ENCODE results near the gene SYNE2.
"Not testable (repeated sequence)": the region's sequence is repeated elsewhere in the genome, so short reads cannot be mapped to it uniquely, and the experiment has no call there.

SYNE2 gene

DNA sequence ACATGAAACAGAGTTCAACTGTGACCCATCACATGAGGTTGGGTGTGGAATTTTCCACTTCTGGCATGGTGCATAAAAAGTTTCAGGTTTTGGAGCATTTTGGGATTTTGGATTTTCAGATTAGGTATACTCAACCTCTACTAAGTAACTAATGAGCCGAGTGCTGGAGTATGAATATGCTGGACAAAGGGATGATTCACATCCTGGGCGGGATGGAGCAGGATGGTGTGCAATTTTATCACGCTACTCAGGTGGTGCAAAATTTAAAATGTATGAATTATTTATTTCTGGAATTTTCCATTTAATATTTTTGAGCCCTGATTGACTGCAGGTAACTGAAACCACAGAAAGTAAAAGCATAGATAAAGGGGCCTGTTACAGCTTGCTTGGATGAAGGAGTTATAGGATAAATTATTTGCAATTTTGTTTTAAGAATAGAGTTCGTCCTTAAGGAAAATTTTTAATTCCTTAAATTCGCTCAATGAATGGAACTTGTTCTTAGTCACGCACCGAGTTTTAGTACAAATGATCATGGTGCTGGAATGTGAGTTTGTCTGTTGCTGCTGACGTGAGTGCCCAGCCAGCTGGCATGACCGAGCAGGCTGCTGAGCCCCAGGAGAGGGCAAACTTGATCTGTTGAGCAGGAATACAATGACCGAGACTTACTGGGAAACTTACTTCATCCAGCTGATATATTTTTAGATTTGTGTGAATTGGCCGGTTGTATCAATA, 265.0 kb downstream of the SYNE2 start:
- H3K27ac Mint-ChIP-seq: no peak overlapping the region
- H3K4me1 Mint-ChIP-seq (ENCODE audit: low read depth): no peaks in the 10 kb centered on the region
- intact Hi-C loops (cut with micrococcal nuclease): no loop called here
- H3K27me3 Mint-ChIP-seq: no peaks in the 10 kb centered on the region
- H3K36me3 Mint-ChIP-seq (ENCODE audit: low read depth): no peaks in the 10 kb centered on the region
- no peak overlapping the region for H3K4me3 Mint-ChIP-seq
- H3K9me3 Mint-ChIP-seq: no peaks in the 10 kb centered on the region

DNA sequence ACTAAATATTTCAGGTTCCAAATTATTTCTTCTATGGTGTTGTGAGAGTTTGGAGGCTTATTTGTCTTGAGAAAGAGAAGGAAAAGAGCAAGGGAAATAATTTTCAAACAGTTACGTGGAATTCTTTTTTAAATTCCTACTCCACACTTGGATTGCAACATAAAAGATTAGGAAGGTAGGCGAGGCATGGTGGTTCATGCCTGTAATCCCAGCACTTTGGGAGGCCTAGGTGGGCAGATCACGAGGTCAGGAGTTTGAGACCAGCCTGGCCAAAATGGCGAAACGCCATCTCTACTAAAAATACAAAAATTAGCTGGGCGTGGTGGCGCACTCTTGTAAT, 265.6 kb downstream of the SYNE2 start:
- H3K9me3 Mint-ChIP-seq; intact Hi-C loops (cut with micrococcal nuclease); H3K4me1 Mint-ChIP-seq (ENCODE audit: low read depth); H3K4me3 Mint-ChIP-seq; H3K27ac Mint-ChIP-seq; H3K36me3 Mint-ChIP-seq (ENCODE audit: low read depth); H3K27me3 Mint-ChIP-seq: not testable (repeated sequence)

DNA sequence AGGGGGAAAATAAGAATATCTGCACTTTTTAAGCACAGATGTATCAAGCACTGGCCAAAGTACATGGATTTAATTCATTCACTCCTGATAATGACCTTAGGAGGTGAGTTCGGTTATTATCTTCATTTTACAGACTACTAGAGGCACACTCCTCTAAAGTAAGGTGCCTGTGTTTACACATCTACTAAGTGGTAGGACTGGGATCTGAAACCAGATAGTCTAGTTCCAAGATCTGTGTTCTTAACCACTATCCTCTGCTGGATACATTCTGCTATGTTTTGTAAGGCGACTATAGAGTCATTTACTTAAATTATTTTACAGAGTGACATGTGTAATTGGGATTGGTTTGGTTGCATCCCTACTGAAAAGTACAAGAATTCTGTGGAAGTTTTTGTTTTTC, 266.1 kb downstream of the SYNE2 start:
- Mint-ChIP-seq H3K4me3 (no peak overlapping the region), H3K9me3 (no peaks in the 10 kb centered on the region), H3K36me3 (ENCODE audit: low read depth) (no peaks in the 10 kb centered on the region), H3K4me1 (ENCODE audit: low read depth) (no peaks in the 10 kb centered on the region), H3K27me3 (no peaks in the 10 kb centered on the region), H3K27ac (no peak overlapping the region)
- intact Hi-C loops (cut with micrococcal nuclease): no loop called here

DNA sequence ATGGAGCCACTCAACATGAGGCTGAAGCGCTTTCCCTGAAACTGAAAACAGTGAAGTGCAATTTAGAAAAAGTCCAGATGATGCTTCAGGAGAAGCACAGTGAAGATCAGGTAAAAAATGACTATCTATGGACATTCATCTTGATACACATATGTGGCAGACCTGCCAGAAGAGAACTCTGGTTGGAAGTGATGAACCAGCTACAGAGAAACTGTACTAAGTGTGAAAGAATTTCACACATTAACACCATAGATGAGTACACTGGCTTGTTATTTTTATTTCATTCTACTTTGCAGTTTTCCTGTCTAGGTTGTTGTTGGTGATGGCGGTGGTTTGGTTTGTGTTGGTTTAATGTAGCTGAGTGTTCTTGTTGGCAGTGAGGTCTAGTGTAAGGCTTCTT, 266.7 kb downstream of the SYNE2 start:
- intact Hi-C loops (cut with micrococcal nuclease): no loop called here
- Mint-ChIP-seq H3K9me3 (no peaks in the 10 kb centered on the region), H3K27ac (no peak overlapping the region), H3K4me3 (no peak overlapping the region), H3K36me3 (ENCODE audit: low read depth) (no peaks in the 10 kb centered on the region), H3K27me3 (no peaks in the 10 kb centered on the region), H3K4me1 (ENCODE audit: low read depth) (no peaks in the 10 kb centered on the region)

DNA sequence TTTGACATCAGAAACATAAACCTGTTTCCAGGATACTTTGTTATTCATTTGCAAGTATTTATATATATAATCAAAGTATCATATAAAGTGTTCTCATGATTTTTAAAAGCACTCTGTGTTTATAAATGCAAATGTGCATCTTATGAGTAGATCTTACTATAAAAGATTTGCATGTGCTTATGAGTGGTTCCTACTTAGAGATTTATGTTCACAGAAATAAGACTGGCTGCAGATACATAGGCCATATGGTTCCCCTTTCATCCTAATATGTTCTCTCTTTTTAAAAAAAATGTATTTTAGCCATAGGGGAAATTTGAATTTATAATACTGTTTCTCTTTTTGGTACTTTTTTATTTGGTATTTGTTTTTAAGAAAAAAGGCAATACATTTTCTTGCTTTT, 267.2 kb downstream of the SYNE2 start:
- Mint-ChIP-seq H3K27me3 (no peaks in the 10 kb centered on the region), H3K36me3 (ENCODE audit: low read depth) (no peaks in the 10 kb centered on the region), H3K9me3 (no peaks in the 10 kb centered on the region), H3K27ac (no peak overlapping the region), H3K4me1 (ENCODE audit: low read depth) (no peaks in the 10 kb centered on the region), H3K4me3 (no peak overlapping the region)
- intact Hi-C loops (cut with micrococcal nuclease): no loop called here

DNA sequence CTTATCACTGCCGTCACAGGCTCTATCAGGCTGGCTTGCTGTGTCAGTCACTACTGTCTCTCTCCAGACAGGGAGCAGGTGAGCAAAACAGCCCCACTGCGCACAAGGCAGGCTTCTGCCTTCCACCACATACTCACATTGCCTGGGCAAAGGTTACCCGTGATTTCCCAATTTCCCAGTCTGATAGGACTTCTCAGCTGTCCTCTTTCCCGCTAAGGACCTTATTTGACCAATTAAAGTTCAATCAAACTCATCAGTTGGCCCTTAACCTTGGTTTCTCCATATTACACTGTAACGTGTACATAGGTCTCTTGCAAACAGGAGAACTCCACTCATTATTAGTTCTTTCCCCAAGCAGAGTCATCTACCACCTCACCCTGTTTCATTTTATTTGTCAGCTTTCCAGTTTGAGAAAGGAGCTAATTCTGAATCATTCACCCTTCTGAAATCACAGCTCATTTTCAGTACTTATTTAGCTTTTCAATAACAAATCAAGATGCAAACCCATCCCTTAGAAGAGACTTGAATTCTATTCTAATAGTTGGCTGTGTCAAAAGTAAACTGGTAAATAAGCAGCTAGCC, 270.5 kb downstream of the SYNE2 start:
- no peaks in the 10 kb centered on the region for H3K27me3 Mint-ChIP-seq
- H3K4me3 Mint-ChIP-seq: no peak overlapping the region
- H3K36me3 Mint-ChIP-seq (ENCODE audit: low read depth): no peaks in the 10 kb centered on the region
- H3K27ac Mint-ChIP-seq: no peak overlapping the region
- intact Hi-C loops (cut with micrococcal nuclease): no loop called here
- no peaks in the 10 kb centered on the region for H3K9me3 Mint-ChIP-seq
- no peaks in the 10 kb centered on the region for H3K4me1 Mint-ChIP-seq (ENCODE audit: low read depth)

DNA sequence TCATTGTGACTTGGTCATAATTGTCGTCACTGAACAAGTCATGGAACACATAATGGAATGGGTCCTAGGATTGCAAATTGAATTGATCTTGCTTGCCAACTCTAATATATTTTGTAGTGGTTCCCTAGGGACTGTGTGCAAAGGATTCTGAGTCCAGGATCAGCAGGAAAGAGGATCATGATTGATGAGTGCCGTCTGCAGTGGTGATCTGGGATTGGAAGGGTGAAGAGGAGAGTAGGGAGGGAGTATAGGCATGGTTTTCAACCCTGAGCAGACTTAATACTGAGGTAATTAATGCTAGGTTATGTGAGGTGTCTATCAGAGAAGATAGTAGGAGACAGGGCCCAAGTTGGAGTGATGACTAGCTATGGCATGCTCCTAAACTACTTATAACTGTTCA, 272.5 kb downstream of the SYNE2 start:
- no peaks in the 10 kb centered on the region for H3K36me3 Mint-ChIP-seq (ENCODE audit: low read depth)
- H3K27ac Mint-ChIP-seq: no peak overlapping the region
- H3K9me3 Mint-ChIP-seq: no peaks in the 10 kb centered on the region
- no peaks in the 10 kb centered on the region for H3K4me1 Mint-ChIP-seq (ENCODE audit: low read depth)
- intact Hi-C loops (cut with micrococcal nuclease): no loop called here
- H3K4me3 Mint-ChIP-seq: no peak overlapping the region
- no peaks in the 10 kb centered on the region for H3K27me3 Mint-ChIP-seq

DNA sequence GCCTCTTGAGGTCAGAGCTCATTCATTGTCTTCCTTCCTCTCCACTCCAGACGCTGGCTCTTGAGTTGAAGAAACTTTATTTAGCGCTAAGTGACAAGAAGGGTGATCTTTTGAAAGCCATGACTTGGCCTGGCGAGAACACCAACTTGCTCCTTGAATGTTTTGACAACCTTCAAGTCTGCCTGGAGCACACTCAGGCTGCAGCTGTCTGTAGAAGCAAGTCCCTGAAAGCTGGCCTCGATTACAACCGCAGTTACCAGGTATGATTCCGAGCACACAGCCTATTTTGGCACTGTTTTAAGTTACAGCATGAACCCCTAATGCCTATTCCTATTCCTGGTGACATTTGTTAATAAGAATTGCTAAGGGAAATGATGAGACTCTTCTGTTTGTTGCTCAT, 273.7 kb downstream of the SYNE2 start:
- H3K27ac Mint-ChIP-seq: no peak overlapping the region

DNA sequence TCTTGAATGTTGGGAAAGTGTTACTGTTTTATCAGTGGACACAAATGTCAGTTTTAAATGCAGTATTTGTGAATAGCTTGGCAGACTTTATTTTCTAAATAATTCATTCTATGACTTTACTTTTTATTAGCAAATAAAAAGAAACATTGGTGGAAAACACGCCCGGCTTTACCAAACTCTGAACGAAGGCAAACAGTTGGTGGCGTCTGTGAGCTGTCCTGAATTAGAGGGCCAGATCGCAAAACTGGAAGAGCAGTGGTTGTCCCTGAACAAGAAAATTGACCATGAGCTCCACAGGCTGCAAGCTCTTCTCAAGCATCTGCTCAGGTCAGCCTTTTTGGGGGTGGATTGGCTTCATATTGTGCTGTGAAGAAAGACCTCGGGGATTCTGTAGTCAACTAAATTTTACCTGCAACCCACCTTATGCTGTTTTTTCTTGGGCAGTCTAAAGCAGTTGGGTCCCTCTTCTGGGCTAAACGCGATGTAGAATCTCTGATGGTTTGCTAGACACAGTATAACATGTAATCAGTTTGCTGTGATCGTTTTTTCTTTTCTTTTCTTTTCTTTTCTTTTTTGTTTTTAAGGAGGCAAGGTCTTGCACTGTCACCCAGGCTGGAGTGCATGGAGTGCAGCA, 285.0 kb downstream of the SYNE2 start:
- no peaks in the 10 kb centered on the region for H3K4me1 Mint-ChIP-seq (ENCODE audit: low read depth)
- H3K9me3 Mint-ChIP-seq: no peaks in the 10 kb centered on the region
- no peak overlapping the region for H3K27ac Mint-ChIP-seq
- H3K36me3 Mint-ChIP-seq (ENCODE audit: low read depth): no peaks in the 10 kb centered on the region
- intact Hi-C loops (cut with micrococcal nuclease): no loop called here
- peaks cover 6% of the 10 kb centered on the region for H3K27me3 Mint-ChIP-seq
- H3K4me3 Mint-ChIP-seq: no peak overlapping the region

More for the DNA sequence above, 273.7 kb downstream of the SYNE2 start:
- H3K9me3 Mint-ChIP-seq: no peaks in the 10 kb centered on the region
- H3K4me3 Mint-ChIP-seq: no peak overlapping the region
- no peaks in the 10 kb centered on the region for H3K4me1 Mint-ChIP-seq (ENCODE audit: low read depth)
- H3K27me3 Mint-ChIP-seq: no peaks in the 10 kb centered on the region
- no peaks in the 10 kb centered on the region for H3K36me3 Mint-ChIP-seq (ENCODE audit: low read depth)
- intact Hi-C loops (cut with micrococcal nuclease): no loop called here

DNA sequence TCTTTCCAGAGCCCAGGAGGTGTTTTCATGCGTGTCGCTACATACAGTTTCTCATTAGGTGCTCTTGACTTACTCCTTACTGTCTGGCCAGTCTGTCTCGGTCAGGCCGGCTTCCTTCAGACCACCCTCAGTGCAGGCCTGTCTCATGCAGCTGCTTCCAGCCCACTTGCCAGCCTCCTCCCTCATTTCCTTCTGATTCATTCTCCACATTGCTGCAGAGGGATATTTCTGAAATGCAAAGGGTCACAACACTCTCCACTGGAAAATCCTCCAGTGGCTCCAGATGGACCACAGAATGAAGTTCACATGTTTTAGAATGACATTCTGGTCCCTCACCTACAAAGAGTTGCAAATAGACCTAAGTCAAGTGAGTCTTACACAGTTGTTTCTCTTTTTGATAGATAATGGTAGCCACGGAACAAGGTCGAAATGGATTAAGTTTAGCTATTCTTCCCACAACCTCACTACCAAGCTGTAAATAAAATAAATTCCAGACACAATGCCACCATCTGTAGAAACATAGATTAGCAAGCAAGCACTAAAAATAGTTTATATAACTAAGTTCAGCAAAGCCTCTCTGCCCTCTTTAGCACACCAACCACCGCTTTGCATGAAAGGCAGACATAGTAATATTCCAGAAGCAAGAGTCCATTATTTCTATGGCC, 294.5 kb downstream of the SYNE2 start:
- H3K36me3 Mint-ChIP-seq (ENCODE audit: low read depth): no peaks in the 10 kb centered on the region
- H3K4me1 Mint-ChIP-seq (ENCODE audit: low read depth): no peaks in the 10 kb centered on the region
- H3K27me3 Mint-ChIP-seq: peaks cover 2% of the 10 kb centered on the region
- H3K4me3 Mint-ChIP-seq: no peak overlapping the region
- no peaks in the 10 kb centered on the region for H3K9me3 Mint-ChIP-seq
- H3K27ac Mint-ChIP-seq: no peak overlapping the region
- intact Hi-C loops (cut with micrococcal nuclease): no loop called here

DNA sequence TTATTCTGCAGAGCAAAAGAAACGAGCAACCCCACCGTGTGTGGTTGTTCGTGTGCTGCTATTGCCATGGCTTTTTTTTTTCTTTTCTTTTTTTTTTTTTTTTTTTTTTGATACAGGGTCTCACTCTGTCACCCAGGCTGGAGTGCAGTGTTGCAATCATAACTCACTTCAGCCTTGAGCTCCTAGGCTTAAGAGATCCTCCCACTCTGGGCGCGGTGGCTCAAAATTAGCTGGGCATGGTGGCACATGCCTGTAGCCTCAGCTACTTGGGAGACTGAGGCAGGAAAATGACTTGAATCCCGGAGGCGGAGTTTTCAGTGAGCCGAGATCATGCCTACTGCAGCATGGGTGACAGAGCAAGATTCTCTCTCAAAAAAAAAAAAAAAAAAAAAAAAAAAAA, 297.1 kb downstream of the SYNE2 start:
- peaks cover 2% of the 10 kb centered on the region for H3K27me3 Mint-ChIP-seq
- no peaks in the 10 kb centered on the region for H3K9me3 Mint-ChIP-seq
- H3K36me3 Mint-ChIP-seq (ENCODE audit: low read depth): no peaks in the 10 kb centered on the region
- H3K4me1 Mint-ChIP-seq (ENCODE audit: low read depth): no peaks in the 10 kb centered on the region
- intact Hi-C loops (cut with micrococcal nuclease): no loop called here
- no peak overlapping the region for H3K27ac Mint-ChIP-seq
- no peak overlapping the region for H3K4me3 Mint-ChIP-seq

DNA sequence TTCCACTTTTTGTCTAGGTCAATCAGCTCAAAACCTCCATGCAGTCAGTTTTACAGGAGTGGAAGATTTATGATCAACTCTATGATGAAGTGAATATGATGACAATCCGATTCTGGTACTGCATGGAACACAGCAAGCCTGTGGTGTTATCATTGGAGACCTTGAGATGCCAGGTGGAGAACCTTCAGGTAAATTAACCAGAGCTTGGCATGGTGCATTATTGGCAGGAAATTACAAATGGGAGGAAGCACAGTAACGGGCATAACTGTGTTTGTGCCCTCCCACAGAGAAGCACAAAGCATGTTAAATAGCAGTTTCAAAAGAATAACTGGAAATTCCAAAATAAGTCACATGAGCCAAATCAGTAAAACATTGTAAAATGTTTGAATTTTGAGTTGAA, 305.8 kb downstream of the SYNE2 start:
- H3K4me1 Mint-ChIP-seq (ENCODE audit: low read depth): no peaks in the 10 kb centered on the region
- H3K9me3 Mint-ChIP-seq: no peaks in the 10 kb centered on the region
- H3K27ac Mint-ChIP-seq: no peak overlapping the region
- H3K36me3 Mint-ChIP-seq (ENCODE audit: low read depth): no peaks in the 10 kb centered on the region
- intact Hi-C loops (cut with micrococcal nuclease): no loop called here
- no peak overlapping the region for H3K4me3 Mint-ChIP-seq
- H3K27me3 Mint-ChIP-seq: no peaks in the 10 kb centered on the region

DNA sequence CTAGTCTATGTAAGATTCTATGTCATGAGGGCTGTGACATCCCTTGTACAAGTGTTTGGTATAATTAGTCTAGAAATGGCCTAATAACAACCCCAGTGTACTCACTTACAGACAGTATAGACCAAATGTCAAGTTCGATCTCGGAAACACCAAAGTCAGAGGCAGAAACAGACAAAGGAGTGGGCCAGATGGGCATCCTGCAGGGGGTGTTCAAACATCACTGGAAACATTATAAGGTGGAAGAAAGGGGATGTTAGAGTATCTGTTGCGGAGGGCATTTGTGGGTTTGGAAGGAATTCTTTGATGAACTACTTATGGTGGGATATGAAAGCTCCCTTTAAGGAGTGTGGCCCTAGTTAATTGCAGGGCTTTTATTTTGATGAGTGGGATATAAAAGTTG, 306.8 kb downstream of the SYNE2 start:
- H3K4me3 Mint-ChIP-seq: no peak overlapping the region
- H3K4me1 Mint-ChIP-seq (ENCODE audit: low read depth): no peaks in the 10 kb centered on the region
- intact Hi-C loops (cut with micrococcal nuclease): no loop called here
- H3K27ac Mint-ChIP-seq: no peak overlapping the region
- H3K27me3 Mint-ChIP-seq: no peaks in the 10 kb centered on the region
- no peaks in the 10 kb centered on the region for H3K36me3 Mint-ChIP-seq (ENCODE audit: low read depth)
- no peaks in the 10 kb centered on the region for H3K9me3 Mint-ChIP-seq

DNA sequence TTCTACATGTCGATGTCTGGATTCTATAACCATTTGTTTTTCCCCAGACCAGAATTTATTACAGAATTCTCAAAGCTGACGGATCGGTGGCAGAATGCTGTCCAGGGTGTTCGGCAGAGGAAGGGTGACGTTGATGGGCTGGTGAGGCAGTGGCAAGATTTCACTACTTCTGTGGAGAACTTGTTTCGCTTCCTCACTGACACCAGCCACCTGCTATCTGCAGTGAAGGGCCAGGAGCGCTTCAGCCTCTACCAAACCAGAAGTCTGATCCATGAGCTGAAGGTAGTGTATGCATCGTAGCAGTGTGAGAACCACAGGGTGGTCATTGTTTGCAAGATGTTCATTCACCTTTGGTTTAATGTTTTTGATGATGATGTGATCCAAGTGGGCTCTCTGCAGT, 317.4 kb downstream of the SYNE2 start:
- no peaks in the 10 kb centered on the region for H3K27me3 Mint-ChIP-seq
- no peak overlapping the region for H3K27ac Mint-ChIP-seq
- no peaks in the 10 kb centered on the region for H3K9me3 Mint-ChIP-seq
- no peaks in the 10 kb centered on the region for H3K36me3 Mint-ChIP-seq (ENCODE audit: low read depth)
- H3K4me1 Mint-ChIP-seq (ENCODE audit: low read depth): no peaks in the 10 kb centered on the region
- no peak overlapping the region for H3K4me3 Mint-ChIP-seq
- intact Hi-C loops (cut with micrococcal nuclease): no loop called here
